Common myeloid progenitor, CD34-positive (primary cell): Measurements from ENCODE around the gene KLC3.

Experiments used
- CTCF ChIA-PET: fragments of 350-600 bp; sonication (Branson Sonifier 250); formaldehyde crosslinking; loops from one replicate; lab custom pipeline; 2021; ENCODE audit warnings: antibody characterized with exemption; lab: Charles Lee
- POLR2A ChIA-PET: fragments of 350-600 bp; sonication (Branson Sonifier 250); formaldehyde crosslinking; loops from one replicate; lab custom pipeline; 2021; ENCODE audit warnings: antibody characterized with exemption; lab: Charles Lee
- DNase-seq, 3 donors: peaks; one replicate each; pipeline versions ENCODE4 v3.0.0 to v3.0.0-alpha.2; 2013
- H3K27ac ChIP-seq, 2 experiments: 1 replicate in 1 of 2; 2 replicates in 1 of 2; pipeline ENCODE4 v1.7.0; 2013; ENCODE audit warnings: inconsistent platforms in 2 of 2, low read length in 2 of 2, mild to moderate bottlenecking in 2 of 2, low read depth in 1 of 2, moderate library complexity in 1 of 2; ENCODE audit not compliant: severe bottlenecking in 2 of 2, insufficient read depth in 1 of 2, poor library complexity in 1 of 2
- H3K27me3 ChIP-seq, 5 experiments: replicated peaks in 2 of 5; 1 replicate in 3 of 5; 2 replicates in 2 of 5; pipeline versions ENCODE4 v1.6.1 to v1.7.0; 2013; ENCODE audit warnings: low read length in 4 of 5, mild to moderate bottlenecking in 2 of 5, moderate library complexity in 2 of 5, inconsistent platforms in 1 of 5; ENCODE audit not compliant: insufficient read depth in 5 of 5, control insufficient read depth in 4 of 5
- H3K36me3 ChIP-seq, 4 experiments: 1 replicate in 2 of 4; 2 replicates in 2 of 4; pipeline versions ENCODE4 v1.6.1 to v1.7.0; 2013; ENCODE audit warnings: low read length in 3 of 4, control low read depth in 1 of 4, mild to moderate bottlenecking in 1 of 4; ENCODE audit not compliant: control insufficient read depth in 4 of 4, insufficient read depth in 4 of 4
- H3K4me1 ChIP-seq, 4 experiments: 1 replicate in 3 of 4; 2 replicates in 1 of 4; pipeline versions ENCODE4 v1.6.1 to v1.7.1; 2013; ENCODE audit warnings: low read length in 3 of 4, mild to moderate bottlenecking in 3 of 4, control low read depth in 1 of 4, inconsistent platforms in 1 of 4, moderate library complexity in 1 of 4; ENCODE audit not compliant: control insufficient read depth in 4 of 4, insufficient read depth in 4 of 4; ENCODE audit errors: control extremely low read depth in 1 of 4
- H3K4me3 ChIP-seq, 7 experiments: 1 replicate in 4 of 7; 2 replicates in 3 of 7; pipeline versions ENCODE4 v1.5.1 to v1.7.0; 2013; ENCODE audit warnings: mild to moderate bottlenecking in 7 of 7, low read length in 6 of 7, moderate library complexity in 6 of 7, inconsistent platforms in 2 of 7, low read depth in 2 of 7, control low read depth in 1 of 7; ENCODE audit not compliant: insufficient read depth in 4 of 7, control insufficient read depth in 1 of 7; ENCODE audit errors: extremely low read depth in 1 of 7
- H3K9me3 ChIP-seq, 5 experiments: 1 replicate in 4 of 5; 2 replicates in 1 of 5; pipeline versions ENCODE4 v1.6.1 to v1.7.1; 2013; ENCODE audit warnings: low read length in 4 of 5, mild to moderate bottlenecking in 2 of 5, inconsistent platforms in 1 of 5, low read depth in 1 of 5, moderate library complexity in 1 of 5; ENCODE audit not compliant: control insufficient read depth in 4 of 5, insufficient read depth in 2 of 5; ENCODE audit errors: control extremely low read depth in 1 of 5
- WGBS: methylation state at CpG from one replicate; pipeline ENCODE4 v1.1.5; 2013; ENCODE audit not compliant: insufficient coverage; 5-methylcytosine and 5-hydroxymethylcytosine counted together

KLC3 gene

GRCh38 chr19:45355402-45355801 lies 14.9 kb downstream of the KLC3 start:
- ChIA-PET POLR2A (no interaction called here), CTCF (interaction anchor here (0.9 kb wide), 1 partner anchor 12 kb away, joined by 4 read pairs; no protein-coding TSS in a partner anchor)
- Histone ChIP-seq H3K4me3 (no peak overlapping the region), H3K36me3 (peaks cover 4 to 77% (median 35%) of the 10 kb centered on the region in 4 experiments), H3K9me3 (no peaks in the 10 kb centered on the region), H3K27me3 (no peaks in the 10 kb centered on the region), H3K27ac (no peak overlapping the region), H3K4me1 (no peaks in the 10 kb centered on the region)
- no peak for DNase-seq
- 100% methylated on average over 8 of the region's 9 CpGs for WGBS

DNA sequence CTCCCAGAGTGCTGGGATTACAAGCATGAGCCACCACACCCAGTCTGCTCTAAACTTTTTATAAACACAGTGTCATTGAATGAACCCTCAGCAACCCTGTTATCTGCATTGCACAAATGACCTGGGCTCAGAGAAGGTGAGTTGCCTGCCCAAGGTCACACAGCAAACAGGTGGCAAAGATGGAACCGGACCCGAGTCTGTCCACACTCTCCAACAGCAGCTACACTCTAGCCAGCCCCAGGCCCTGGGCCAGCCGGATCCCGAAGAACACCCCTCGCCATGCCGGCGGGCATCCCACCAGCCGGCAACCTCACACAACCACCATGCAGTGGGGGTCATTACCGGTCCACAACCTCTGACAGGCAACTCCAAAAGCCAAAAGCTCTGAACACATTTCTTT lies 15.4 kb downstream of the KLC3 start:
- Histone ChIP-seq H3K4me3 (no peak overlapping the region), H3K9me3 (no peaks in the 10 kb centered on the region), H3K27me3 (no peaks in the 10 kb centered on the region), H3K36me3 (peaks cover 4 to 72% (median 34%) of the 10 kb centered on the region in 4 experiments), H3K4me1 (no peaks in the 10 kb centered on the region), H3K27ac (no peak overlapping the region)
- 96% methylated on average over 9 of the region's 9 CpGs for WGBS
- ChIA-PET POLR2A (no interaction called here), CTCF (interaction anchor here (0.9 kb wide), 1 partner anchor 11 kb away, joined by 4 read pairs; no protein-coding TSS in a partner anchor)
- no peak for DNase-seq

- CTCF ChIA-PET = no interaction called here
- Histone ChIP-seq H3K9me3 (no peaks in the 10 kb centered on the region), H3K27ac (no peak overlapping the region), H3K27me3 (no peaks in the 10 kb centered on the region), H3K4me3 (no peak overlapping the region), H3K36me3 (peaks cover 7 to 71% (median 37%) of the 10 kb centered on the region in 4 experiments), H3K4me1 (no peaks in the 10 kb centered on the region)
- 81% methylated on average over 15 of the region's 20 CpGs for WGBS
- POLR2A ChIA-PET = no interaction called here
- peak; percentile 12 to 64 (median 42) for DNase-seq
Observed at GRCh38 chr19:45356760-45357444, 16.4 kb downstream of the KLC3 start.

GRCh38 chr19:45357445-45357783 lies 16.9 kb downstream of the KLC3 start:
- DNase-seq = no peak
- Histone ChIP-seq H3K27me3 (no peaks in the 10 kb centered on the region), H3K4me1 (no peaks in the 10 kb centered on the region), H3K4me3 (no peak overlapping the region), H3K27ac (no peak overlapping the region), H3K9me3 (no peaks in the 10 kb centered on the region), H3K36me3 (peaks cover 4 to 70% (median 36%) of the 10 kb centered on the region in 4 experiments)
- 95% methylated on average over 9 of the region's 11 CpGs for WGBS
- CTCF ChIA-PET = no interaction called here
- POLR2A ChIA-PET = no interaction called here

DNA sequence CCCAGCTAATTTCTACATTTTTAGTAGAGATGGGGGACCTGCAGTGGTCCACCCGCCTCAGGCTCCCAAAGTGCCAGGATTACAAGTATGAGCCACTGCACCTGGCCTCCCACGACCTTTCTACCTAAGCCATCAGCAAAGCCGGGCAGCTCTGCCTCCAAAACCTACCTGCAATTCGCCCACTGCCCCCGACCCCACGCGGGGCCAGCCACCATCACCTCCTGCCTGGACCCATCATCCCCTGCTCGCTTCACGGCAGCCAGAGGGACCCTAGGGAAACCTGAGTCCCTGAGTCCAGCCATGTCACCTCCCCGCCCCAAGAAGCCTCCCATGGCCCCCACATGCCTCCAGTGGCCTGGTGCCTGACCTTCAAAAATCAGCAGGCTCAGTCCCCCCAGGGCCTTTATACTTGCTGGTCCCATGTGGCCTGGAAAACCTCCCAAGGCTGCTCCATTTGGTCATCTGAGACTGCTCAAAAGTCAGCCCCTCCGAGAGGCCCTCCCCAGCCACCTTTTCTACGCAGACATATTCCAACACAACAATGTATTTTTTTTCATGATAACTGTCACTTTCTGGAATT lies 17.8 kb downstream of the KLC3 start:
- H3K9me3 ChIP-seq = no peaks in the 10 kb centered on the region
- 94% methylated on average over 10 of the region's 12 CpGs for WGBS
- CTCF ChIA-PET = no interaction called here

GRCh38 chr19:45361608-45362007 lies 21.1 kb downstream of the KLC3 start:
- Histone ChIP-seq H3K4me1 (no peaks in the 10 kb centered on the region), H3K27ac (no peak overlapping the region), H3K27me3 (no peaks in the 10 kb centered on the region), H3K36me3 (peaks cover 4 to 66% (median 28%) of the 10 kb centered on the region in 4 experiments), H3K4me3 (no peak overlapping the region), H3K9me3 (no peaks in the 10 kb centered on the region)
- no peak for DNase-seq
- CTCF ChIA-PET = interaction anchor here (0.7 kb wide), 1 partner anchor 11 kb away, joined by 3 read pairs; no protein-coding TSS in a partner anchor
- WGBS = 94% methylated on average over 12 of the region's 14 CpGs
- POLR2A ChIA-PET = interaction anchor here (0.6 kb wide), 1 partner anchor 101 kb away, joined by 3 read pairs; no protein-coding TSS in a partner anchor

More for the DNA sequence above, 17.8 kb downstream of the KLC3 start:
- peaks cover 4 to 77% (median 36%) of the 10 kb centered on the region in 4 experiments for H3K36me3 ChIP-seq
- H3K27ac ChIP-seq = no peak overlapping the region
- no peaks in the 10 kb centered on the region for H3K27me3 ChIP-seq
- no peak for DNase-seq
- H3K4me3 ChIP-seq = no peak overlapping the region
- no peaks in the 10 kb centered on the region for H3K4me1 ChIP-seq
- POLR2A ChIA-PET = no interaction called here

DNA sequence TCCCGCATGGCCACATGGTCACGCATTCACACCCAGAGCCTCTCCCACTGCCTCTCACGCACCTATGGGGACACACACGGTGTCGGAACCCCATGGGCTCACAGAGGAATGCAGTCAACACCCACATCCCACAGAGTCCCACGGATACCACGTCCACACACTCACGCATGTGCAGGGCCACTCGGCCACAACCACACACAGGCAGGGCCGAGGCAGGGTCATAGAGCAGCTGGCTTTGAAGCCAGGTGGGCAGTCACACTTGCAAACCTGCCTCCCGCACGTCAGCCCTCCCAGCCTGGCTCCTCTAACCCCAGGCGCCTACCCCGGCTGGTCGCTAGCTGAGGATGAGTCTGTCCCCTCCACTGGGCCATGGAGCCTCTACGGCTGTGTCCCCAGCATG lies 21.7 kb downstream of the KLC3 start:
- CTCF ChIA-PET = no interaction called here

More for the DNA sequence above, 21.7 kb downstream of the KLC3 start:
- POLR2A ChIA-PET = no interaction called here
- WGBS = 92% methylated on average over 14 of the region's 16 CpGs
- peaks cover 4 to 59% (median 24%) of the 10 kb centered on the region in 4 experiments for H3K36me3 ChIP-seq
- no peak overlapping the region for H3K27ac ChIP-seq
- H3K9me3 ChIP-seq = no peaks in the 10 kb centered on the region
- H3K27me3 ChIP-seq = no peaks in the 10 kb centered on the region
- no peak for DNase-seq
- H3K4me1 ChIP-seq = no peaks in the 10 kb centered on the region
- H3K4me3 ChIP-seq = no peak overlapping the region
